ENCODE data around the gene TBXAS1. TPM values are rescaled to one million over a fixed set of nuclear protein-coding genes. Genes with fewer than 3 reads are reported as not detected.

The TBXAS1 gene
- total RNA-seq, 2 experiments from 2014 or later = 5.5 to 6.0 TPM

GRCh38 chr7:140010194-140010895 is 181.3 kb downstream of the TBXAS1 start:
- H3K27ac Mint-ChIP-seq = no peak overlapping the region
- no peak for ATAC-seq (ENCODE audit: poor library complexity)

DNA sequence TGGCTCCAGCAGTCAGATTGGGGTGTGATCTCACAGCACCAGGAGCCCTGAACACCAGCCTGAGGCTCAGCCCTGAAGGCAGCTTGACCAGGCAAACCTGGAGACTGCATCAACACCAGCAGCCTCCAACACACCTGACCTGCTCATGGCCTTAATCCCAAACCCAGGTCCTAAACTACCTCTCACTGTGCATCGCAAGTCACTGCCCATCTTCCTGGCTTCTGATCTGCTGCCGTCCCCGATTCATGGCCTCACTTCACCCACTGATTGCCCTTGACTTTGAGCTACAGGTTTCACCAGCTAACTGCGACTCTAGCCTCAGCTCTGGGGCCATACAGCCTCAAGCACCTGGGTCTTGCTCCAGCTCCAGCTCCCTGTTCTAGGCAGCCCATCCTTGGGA is 184.6 kb downstream of the TBXAS1 start:
- H3K9me3 ChIP-seq (ENCODE audit: control insufficient read depth in 1 of 2, insufficient read depth in 1 of 2, low read length in 2 of 2) = no peaks in the 10 kb centered on the region
- H3K4me1 Mint-ChIP-seq (ENCODE audit: low read depth) = no peaks in the 10 kb centered on the region
- TF ChIP-seq, protein P1, sequence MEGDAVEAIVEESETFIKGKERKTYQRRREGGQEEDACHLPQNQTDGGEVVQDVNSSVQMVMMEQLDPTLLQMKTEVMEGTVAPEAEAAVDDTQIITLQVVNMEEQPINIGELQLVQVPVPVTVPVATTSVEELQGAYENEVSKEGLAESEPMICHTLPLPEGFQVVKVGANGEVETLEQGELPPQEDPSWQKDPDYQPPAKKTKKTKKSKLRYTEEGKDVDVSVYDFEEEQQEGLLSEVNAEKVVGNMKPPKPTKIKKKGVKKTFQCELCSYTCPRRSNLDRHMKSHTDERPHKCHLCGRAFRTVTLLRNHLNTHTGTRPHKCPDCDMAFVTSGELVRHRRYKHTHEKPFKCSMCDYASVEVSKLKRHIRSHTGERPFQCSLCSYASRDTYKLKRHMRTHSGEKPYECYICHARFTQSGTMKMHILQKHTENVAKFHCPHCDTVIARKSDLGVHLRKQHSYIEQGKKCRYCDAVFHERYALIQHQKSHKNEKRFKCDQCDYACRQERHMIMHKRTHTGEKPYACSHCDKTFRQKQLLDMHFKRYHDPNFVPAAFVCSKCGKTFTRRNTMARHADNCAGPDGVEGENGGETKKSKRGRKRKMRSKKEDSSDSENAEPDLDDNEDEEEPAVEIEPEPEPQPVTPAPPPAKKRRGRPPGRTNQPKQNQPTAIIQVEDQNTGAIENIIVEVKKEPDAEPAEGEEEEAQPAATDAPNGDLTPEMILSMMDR (IDR thresholded peaks at IDR 0.05) = no peak
- no peak overlapping the region for H3K27ac Mint-ChIP-seq
- ATAC-seq (ENCODE audit: poor library complexity) (no peak), DNase-seq (no peak)
- H3K27ac ChIP-seq (ENCODE audit: low read depth in 1 of 2, low read length in 2 of 2) = no peak overlapping the region
- POLR2A ChIA-PET = no interaction called here
- H3K27me3 ChIP-seq (ENCODE audit: control insufficient read depth in 1 of 2, insufficient read depth in 2 of 2, low read length in 2 of 2) = no peaks in the 10 kb centered on the region
- intact Hi-C loops (cut with DNase I, micrococcal nuclease) = no loop called here
- CTCF ChIA-PET = no interaction called here
- H3K4me1 ChIP-seq (ENCODE audit: insufficient read depth, low read length) = no peaks in the 10 kb centered on the region
- H3K27me3 Mint-ChIP-seq = no peaks in the 10 kb centered on the region
- no peaks in the 10 kb centered on the region for H3K9me3 Mint-ChIP-seq
- H3K4me3 Mint-ChIP-seq = no peak overlapping the region
- no peak overlapping the region for H3K4me3 ChIP-seq (ENCODE audit: low read length)
- H3K36me3 Mint-ChIP-seq (ENCODE audit: low read depth) = no peaks in the 10 kb centered on the region
- no peaks in the 10 kb centered on the region for H3K36me3 ChIP-seq (ENCODE audit: insufficient read depth, low read length)

More at GRCh38 chr7:140010194-140010895, 181.3 kb downstream of the TBXAS1 start:
- H3K4me1 ChIP-seq (ENCODE audit: insufficient read depth, low read length) = no peaks in the 10 kb centered on the region
- no peaks in the 10 kb centered on the region for H3K9me3 ChIP-seq (ENCODE audit: control insufficient read depth in 1 of 2, insufficient read depth in 1 of 2, low read length in 2 of 2)
- Mint-ChIP-seq H3K27me3 (no peaks in the 10 kb centered on the region), H3K4me3 (no peak overlapping the region), H3K36me3 (ENCODE audit: low read depth) (no peaks in the 10 kb centered on the region), H3K4me1 (ENCODE audit: low read depth) (no peaks in the 10 kb centered on the region), H3K9me3 (no peaks in the 10 kb centered on the region)
- H3K27ac ChIP-seq (ENCODE audit: low read depth in 1 of 2, low read length in 2 of 2) = no peak overlapping the region
- H3K36me3 ChIP-seq (ENCODE audit: insufficient read depth, low read length) = no peaks in the 10 kb centered on the region
- ChIA-PET POLR2A (no interaction called here), CTCF (interaction anchor here (0.7 to 1.0 kb wide), 3 partner anchors 8 to 364 kb away, joined by 3 read pairs; no protein-coding TSS in a partner anchor)
- intact Hi-C loops (cut with DNase I, micrococcal nuclease) = no loop called here
- H3K4me3 ChIP-seq (ENCODE audit: low read length) = no peak overlapping the region
- DNase-seq = no peak
- TF ChIP-seq, protein P1 (IDR thresholded peaks at IDR 0.05) = no peak
- H3K27me3 ChIP-seq (ENCODE audit: control insufficient read depth in 1 of 2, insufficient read depth in 2 of 2, low read length in 2 of 2) = no peaks in the 10 kb centered on the region

GRCh38 chr7:140014123-140014522 is 185.1 kb downstream of the TBXAS1 start:
- Histone ChIP-seq H3K36me3 (ENCODE audit: insufficient read depth, low read length) (no peaks in the 10 kb centered on the region), H3K4me3 (ENCODE audit: low read length) (no peak overlapping the region), H3K27ac (ENCODE audit: low read depth in 1 of 2, low read length in 2 of 2) (no peak overlapping the region), H3K9me3 (ENCODE audit: control insufficient read depth in 1 of 2, insufficient read depth in 1 of 2, low read length in 2 of 2) (no peaks in the 10 kb centered on the region), H3K4me1 (ENCODE audit: insufficient read depth, low read length) (no peaks in the 10 kb centered on the region), H3K27me3 (ENCODE audit: control insufficient read depth in 1 of 2, insufficient read depth in 2 of 2, low read length in 2 of 2) (no peaks in the 10 kb centered on the region)
- DNase-seq (no peak), ATAC-seq (ENCODE audit: poor library complexity) (no peak)
- Mint-ChIP-seq H3K27me3 (no peaks in the 10 kb centered on the region), H3K4me1 (ENCODE audit: low read depth) (no peaks in the 10 kb centered on the region), H3K27ac (no peak overlapping the region), H3K4me3 (no peak overlapping the region), H3K9me3 (no peaks in the 10 kb centered on the region), H3K36me3 (ENCODE audit: low read depth) (no peaks in the 10 kb centered on the region)
- intact Hi-C loops (cut with DNase I, micrococcal nuclease) = no loop called here
- ChIA-PET POLR2A (no interaction called here), CTCF (no interaction called here)
- TF ChIP-seq, protein P1 (IDR thresholded peaks at IDR 0.05) = no peak
